Mesendoderm (in vitro differentiated cells): ENCODE data around the gene ENTHD1.

ENCODE experiments used
- DNase-seq: peaks from one replicate; pipeline ENCODE4 v3.0.0; 2013
- H2AK5ac ChIP-seq: 2 replicates; pipeline ENCODE4 v1.6.1; 2013; ENCODE audit warnings: low read length, inconsistent platforms
- H2BK120ac ChIP-seq: 2 replicates; pipeline ENCODE4 v1.6.1; 2013; ENCODE audit warnings: low read depth, mild to moderate bottlenecking, low read length, moderate library complexity, mixed read lengths
- H2BK15ac ChIP-seq: replicated peaks from 2 replicates; pipeline ENCODE4 v1.6.1; 2013; ENCODE audit warnings: low read depth, mild to moderate bottlenecking, moderate library complexity
- H2BK5ac ChIP-seq: 2 replicates; pipeline ENCODE4 v1.6.1; 2013; ENCODE audit warnings: low read length, inconsistent platforms
- H3K18ac ChIP-seq: 2 replicates; pipeline ENCODE4 v1.6.1; 2013; ENCODE audit warnings: mild to moderate bottlenecking, low read length, mixed read lengths
- H3K23ac ChIP-seq: one replicate; pipeline ENCODE4 v1.6.1; 2013; ENCODE audit warnings: low read length
- H3K27ac ChIP-seq: 2 replicates; pipeline ENCODE4 v1.5.1; 2013; ENCODE audit warnings: low read depth, mild to moderate bottlenecking, inconsistent platforms, low read length, moderate library complexity
- H3K27me3 ChIP-seq: 2 replicates; pipeline ENCODE4 v1.6.1; 2013; ENCODE audit warnings: low read length, control low read depth, mild to moderate bottlenecking, inconsistent platforms; ENCODE audit not compliant: insufficient read depth, poor library complexity
- H3K36me3 ChIP-seq: 2 replicates; pipeline ENCODE4 v1.6.1; 2013; ENCODE audit warnings: low read length, inconsistent platforms; ENCODE audit not compliant: control insufficient read depth, insufficient read depth
- H3K4ac ChIP-seq: one replicate; pipeline ENCODE4 v1.6.1; 2013; ENCODE audit warnings: low read depth, mild to moderate bottlenecking, low read length, moderate library complexity
- H3K4me1 ChIP-seq: 2 replicates; pipeline ENCODE4 v1.6.1; 2013; ENCODE audit warnings: low read depth, low read length, inconsistent platforms; ENCODE audit not compliant: control insufficient read depth
- H3K4me2 ChIP-seq: 2 replicates; pipeline ENCODE4 v1.6.1; 2013; ENCODE audit warnings: low read length
- H3K4me3 ChIP-seq: 2 replicates; pipeline ENCODE4 v1.5.1; 2013; ENCODE audit warnings: mild to moderate bottlenecking, low read length
- H3K56ac ChIP-seq: one replicate; pipeline ENCODE4 v1.6.1; 2013; ENCODE audit warnings: low read length
- H3K79me1 ChIP-seq: 2 replicates; pipeline ENCODE4 v1.6.1; 2013; ENCODE audit warnings: low read length, inconsistent platforms
- H3K79me2 ChIP-seq: 2 replicates; pipeline ENCODE4 v1.6.1; 2013; ENCODE audit warnings: mild to moderate bottlenecking, low read length; ENCODE audit not compliant: control insufficient read depth, insufficient read depth
- H3K9ac ChIP-seq: 2 replicates; pipeline ENCODE4 v1.6.1; 2013; ENCODE audit warnings: low read length, inconsistent platforms
- H4K5ac ChIP-seq: one replicate; pipeline ENCODE4 v1.6.1; 2013; ENCODE audit warnings: low read length
- H4K8ac ChIP-seq: one replicate; pipeline ENCODE4 v1.6.1; 2013; ENCODE audit warnings: low read depth, mild to moderate bottlenecking, control low read depth, low read length, moderate library complexity
- WGBS: extraction: QIAGEN DNeasy Blood & Tissue Kit; methylation state at CpG from one replicate; pipeline ENCODE4 v1.1.7; 2013; ENCODE audit warnings: low lambda C conversion rate, missing lambda C conversion rate; ENCODE audit not compliant: insufficient coverage; ENCODE audit errors: extremely low coverage; 5-methylcytosine and 5-hydroxymethylcytosine counted together

Gene ENTHD1

GRCh38 chr22:39724390-39724789, 169.2 kb downstream of the ENTHD1 start:
- no peak overlapping the region for H2BK5ac ChIP-seq
- no peaks in the 10 kb centered on the region for H3K36me3 ChIP-seq
- no peak overlapping the region for H2BK15ac ChIP-seq
- H3K4me2 ChIP-seq: no peak overlapping the region
- no peaks in the 10 kb centered on the region for H3K79me1 ChIP-seq
- H2BK120ac ChIP-seq: no peak overlapping the region
- H2AK5ac ChIP-seq: no peak overlapping the region
- peak; percentile 49 for DNase-seq
- no CpG with 5 or more reads among the region's 4 CpGs for WGBS
- H3K4me3 ChIP-seq: no peak overlapping the region
- H3K4ac ChIP-seq: no peak overlapping the region
- no peak overlapping the region for H4K8ac ChIP-seq
- no peak overlapping the region for H4K5ac ChIP-seq
- H3K56ac ChIP-seq: no peak overlapping the region
- no peak overlapping the region for H3K23ac ChIP-seq
- no peak overlapping the region for H3K9ac ChIP-seq
- peaks cover 2% of the 10 kb centered on the region for H3K4me1 ChIP-seq
- H3K18ac ChIP-seq: no peak overlapping the region
- H3K27ac ChIP-seq: no peak overlapping the region
- no peaks in the 10 kb centered on the region for H3K79me2 ChIP-seq
- no peaks in the 10 kb centered on the region for H3K27me3 ChIP-seq

GRCh38 chr22:39723899-39724351, 169.6 kb downstream of the ENTHD1 start:
- no peaks in the 10 kb centered on the region for H3K36me3 ChIP-seq
- no peaks in the 10 kb centered on the region for H3K79me2 ChIP-seq
- H4K5ac ChIP-seq: no peak overlapping the region
- H3K4me1 ChIP-seq: peaks cover 2% of the 10 kb centered on the region
- no peak overlapping the region for H3K4ac ChIP-seq
- H3K4me3 ChIP-seq: no peak overlapping the region
- H2BK15ac ChIP-seq: no peak overlapping the region
- H2AK5ac ChIP-seq: no peak overlapping the region
- H2BK5ac ChIP-seq: no peak overlapping the region
- no peaks in the 10 kb centered on the region for H3K27me3 ChIP-seq
- H3K27ac ChIP-seq: no peak overlapping the region
- no peak overlapping the region for H3K9ac ChIP-seq
- DNase-seq: no peak
- WGBS: no CpG with 5 or more reads among the region's 3 CpGs
- H3K56ac ChIP-seq: no peak overlapping the region
- no peaks in the 10 kb centered on the region for H3K79me1 ChIP-seq
- no peak overlapping the region for H3K4me2 ChIP-seq
- H4K8ac ChIP-seq: no peak overlapping the region
- no peak overlapping the region for H3K18ac ChIP-seq
- H2BK120ac ChIP-seq: no peak overlapping the region
- no peak overlapping the region for H3K23ac ChIP-seq

- no peaks in the 10 kb centered on the region for H3K27me3 ChIP-seq
- DNase-seq: no peak
- no peaks in the 10 kb centered on the region for H3K36me3 ChIP-seq
These were observed 170.1 kb downstream of the ENTHD1 start for GRCh38 chr22:39723463-39723862.

GRCh38 chr22:39722501-39722900, 171.1 kb downstream of the ENTHD1 start:
- Histone ChIP-seq H2AK5ac (no peak overlapping the region), H3K9ac (no peak overlapping the region), H4K5ac (no peak overlapping the region), H3K27ac (no peak overlapping the region), H3K79me1 (no peaks in the 10 kb centered on the region), H3K56ac (no peak overlapping the region), H3K36me3 (no peaks in the 10 kb centered on the region), H3K23ac (no peak overlapping the region), H3K18ac (no peak overlapping the region), H4K8ac (no peak overlapping the region), H2BK5ac (no peak overlapping the region), H2BK120ac (no peak overlapping the region), H3K79me2 (no peaks in the 10 kb centered on the region), H2BK15ac (no peak overlapping the region), H3K27me3 (no peaks in the 10 kb centered on the region), H3K4me2 (no peak overlapping the region), H3K4ac (no peak overlapping the region), H3K4me3 (no peak overlapping the region), H3K4me1 (peaks cover 2% of the 10 kb centered on the region)
- WGBS: no CpG with 5 or more reads among the region's 4 CpGs
- DNase-seq: no peak

More at GRCh38 chr22:39723463-39723862, 170.1 kb downstream of the ENTHD1 start:
- no peak overlapping the region for H2BK5ac ChIP-seq
- no peaks in the 10 kb centered on the region for H3K79me1 ChIP-seq
- no peak overlapping the region for H2BK120ac ChIP-seq
- WGBS: no CpG with 5 or more reads among the region's 10 CpGs
- H3K23ac ChIP-seq: no peak overlapping the region
- H3K4me1 ChIP-seq: peaks cover 2% of the 10 kb centered on the region
- H3K56ac ChIP-seq: no peak overlapping the region
- no peaks in the 10 kb centered on the region for H3K79me2 ChIP-seq
- H3K4me3 ChIP-seq: no peak overlapping the region
- no peak overlapping the region for H2AK5ac ChIP-seq
- no peak overlapping the region for H3K4ac ChIP-seq
- H3K9ac ChIP-seq: no peak overlapping the region
- H4K8ac ChIP-seq: no peak overlapping the region
- H4K5ac ChIP-seq: no peak overlapping the region
- no peak overlapping the region for H3K27ac ChIP-seq
- no peak overlapping the region for H2BK15ac ChIP-seq
- no peak overlapping the region for H3K18ac ChIP-seq
- H3K4me2 ChIP-seq: no peak overlapping the region

- H2BK5ac ChIP-seq: no peak overlapping the region
- H3K79me2 ChIP-seq: no peaks in the 10 kb centered on the region
- no CpG with 5 or more reads among the region's 6 CpGs for WGBS
- DNase-seq: no peak
- no peak overlapping the region for H3K23ac ChIP-seq
- H4K5ac ChIP-seq: no peak overlapping the region
- H3K9ac ChIP-seq: no peak overlapping the region
- no peak overlapping the region for H2AK5ac ChIP-seq
- H4K8ac ChIP-seq: no peak overlapping the region
- no peak overlapping the region for H3K4me3 ChIP-seq
- H3K4me1 ChIP-seq: peaks cover 2% of the 10 kb centered on the region
- no peaks in the 10 kb centered on the region for H3K79me1 ChIP-seq
- no peak overlapping the region for H2BK120ac ChIP-seq
- no peak overlapping the region for H3K56ac ChIP-seq
- no peak overlapping the region for H3K4ac ChIP-seq
- no peaks in the 10 kb centered on the region for H3K27me3 ChIP-seq
- no peak overlapping the region for H2BK15ac ChIP-seq
- H3K18ac ChIP-seq: no peak overlapping the region
- no peak overlapping the region for H3K27ac ChIP-seq
- no peaks in the 10 kb centered on the region for H3K36me3 ChIP-seq
- no peak overlapping the region for H3K4me2 ChIP-seq
These were observed 171.6 kb downstream of the ENTHD1 start for GRCh38 chr22:39722032-39722325.

- H3K79me2 ChIP-seq: no peaks in the 10 kb centered on the region
- no peak overlapping the region for H2BK15ac ChIP-seq
- no peaks in the 10 kb centered on the region for H3K36me3 ChIP-seq
- no peak overlapping the region for H2BK5ac ChIP-seq
- no peak overlapping the region for H2BK120ac ChIP-seq
- H2AK5ac ChIP-seq: no peak overlapping the region
- H3K4ac ChIP-seq: no peak overlapping the region
- WGBS: no CpG with 5 or more reads among the region's 9 CpGs
- no peak overlapping the region for H4K5ac ChIP-seq
- H3K27ac ChIP-seq: no peak overlapping the region
- DNase-seq: no peak
- H3K4me2 ChIP-seq: no peak overlapping the region
- peaks cover 2% of the 10 kb centered on the region for H3K4me1 ChIP-seq
- no peak overlapping the region for H3K18ac ChIP-seq
- H3K23ac ChIP-seq: no peak overlapping the region
- H3K27me3 ChIP-seq: no peaks in the 10 kb centered on the region
- H3K9ac ChIP-seq: no peak overlapping the region
- no peak overlapping the region for H3K4me3 ChIP-seq
- H3K56ac ChIP-seq: no peak overlapping the region
- no peak overlapping the region for H4K8ac ChIP-seq
- H3K79me1 ChIP-seq: no peaks in the 10 kb centered on the region
These were observed 172.1 kb downstream of the ENTHD1 start for GRCh38 chr22:39721206-39722031.
